Sigmoid colon (tissue), 7 donors: ENCODE results near the gene LCOR. TPM values are rescaled to one million over a fixed set of nuclear protein-coding genes. Genes with fewer than 3 reads are reported as not detected.

Experiments used
- DNase-seq: peaks from one replicate; pipeline ENCODE4 v3.0.0-alpha.2; 2019
- H3K27ac ChIP-seq, 4 donors: fragments of 200-600 bp; sonication (generic); one replicate each; pipeline ENCODE4 v1.5.1; 2016 to 2019; ENCODE audit warnings: mild to moderate bottlenecking in 1 of 4
- H3K27me3 ChIP-seq, 3 donors: fragments of 200-600 bp; sonication (generic); one replicate each; pipeline ENCODE4 v1.5.1; 2019; ENCODE audit warnings: mild to moderate bottlenecking in 1 of 3
- H3K36me3 ChIP-seq, 4 donors: fragments of 200-600 bp; sonication (generic); one replicate each; pipeline ENCODE4 v1.5.1; 2016 to 2019
- H3K4me1 ChIP-seq, 4 donors: fragments of 200-600 bp; sonication (generic); one replicate each; pipeline ENCODE4 v1.5.1; 2017 to 2019
- H3K4me3 ChIP-seq, 4 donors: fragments of 200-600 bp; sonication (generic); one replicate each; pipeline ENCODE4 v1.5.1; 2017 to 2019; ENCODE audit warnings: mild to moderate bottlenecking in 2 of 4, moderate library complexity in 1 of 4
- H3K9me3 ChIP-seq, 4 donors: fragments of 200-600 bp in 3 of 4; sonication (generic) in 3 of 4; one replicate each; pipeline versions ENCODE4 v1.5.1 to v1.6.1; 2013 to 2019
- CTCF ChIP-seq, 4 experiments: fragments of 450-650 bp in 3 of 4; fragments of 200-600 bp in 1 of 4; IDR thresholded peaks; one replicate each; pipeline ENCODE4 v1.5.1; 2016 to 2019; ENCODE audit warnings: antibody characterized with exemption in 4 of 4, mild to moderate bottlenecking in 3 of 4, moderate library complexity in 2 of 4
- EP300 ChIP-seq, 4 donors: sonication (generic); formaldehyde crosslinking; IDR thresholded peaks; one replicate each; pipeline ENCODE4 v1.6.1; 2017; ENCODE audit warnings: antibody characterized with exemption in 4 of 4
- POLR2A ChIP-seq, 2 donors: fragments of 450-650 bp; IDR thresholded peaks; one replicate each; pipeline ENCODE4 v1.6.1; 2016; ENCODE audit warnings: antibody characterized with exemption in 2 of 2, mild to moderate bottlenecking in 2 of 2, moderate library complexity in 2 of 2
- POLR2AphosphoS5 ChIP-seq, 4 donors: sonication (generic); formaldehyde crosslinking; IDR thresholded peaks; one replicate each; pipeline ENCODE4 v1.6.1; 2017; ENCODE audit warnings: antibody characterized with exemption in 4 of 4
- WGBS, 2 donors: extraction: QIAGEN DNeasy Blood & Tissue Kit; methylation state at CpG; one replicate each; pipeline ENCODE4 v1.1.7; 2013; 5-methylcytosine and 5-hydroxymethylcytosine counted together
- intact Hi-C: fragments of 100-400 bp; cut with DNase I; formaldehyde crosslinking; loops from one replicate; pipeline ENCODE4 v1.15.1; 2023
- polyA plus RNA-seq, 3 donors: library from polyadenylated mRNA; stranded (reverse); fragments of 200-250 nt; gene quantifications; one replicate each; pipeline ENCODE4 v1.2.3, GENCODE V29; 2013
- total RNA-seq, 4 donors: library from RNA; depleted of rRNA; stranded (reverse); fragments of >200 nt; gene quantifications; one replicate each; pipeline ENCODE4 v1.1.0, GENCODE V29; 2016
- donor health status: healthy with polysubstance abuse.
- donor health status: Bipolar disorder and iron deficiency.
- donor health status: healthy.

Gene LCOR
- total and polyA plus RNA-seq, 7 donors: 8.4 to 270 (median 19.6) TPM

- Histone ChIP-seq H3K27ac (peak overlapping the region; percentile 96 to 98 (median 96)), H3K4me3 (peak overlapping the region in 3 of 4 donors; percentile 68 to 100 (median 97)), H3K27me3 (no peaks in the 10 kb centered on the region), H3K36me3 (no peaks in the 10 kb centered on the region), H3K9me3 (no peaks in the 10 kb centered on the region), H3K4me1 (peaks cover 0 to 58% (median 44%) of the 10 kb centered on the region in 4 donors)
- intact Hi-C loops: loop anchor here (5.0 kb wide), 2 partner anchors 322 to 437 kb away; partner anchors contain the start of gene TLL2
- TF ChIP-seq POLR2AphosphoS5 (IDR thresholded peaks at IDR 0.05): no peak
- no peak for TF ChIP-seq POLR2A (IDR thresholded peaks at IDR 0.05)
- no peak for DNase-seq
- WGBS, 2 donors: 15 to 54% methylated on average over 8 of the region's 8 CpGs
These were observed 2.0 kb downstream of the LCOR start for GRCh38 chr10:96834120-96834519.

GRCh38 chr10:96835899-96836298, 3.8 kb downstream of the LCOR start:
- H3K9me3 ChIP-seq: no peaks in the 10 kb centered on the region
- peak overlapping the region in 3 of 4 donors; percentile 15 to 49 (median 27) for H3K27ac ChIP-seq
- H3K36me3 ChIP-seq: no peaks in the 10 kb centered on the region
- TF ChIP-seq POLR2A (IDR thresholded peaks at IDR 0.05) (no peak), POLR2AphosphoS5 (IDR thresholded peaks at IDR 0.05) (peak in 1 of 4 donors; percentile 6)
- intact Hi-C loops: no loop called here
- H3K4me3 ChIP-seq: no peak overlapping the region
- no peak for DNase-seq
- H3K4me1 ChIP-seq: peaks cover 0 to 70% (median 52%) of the 10 kb centered on the region in 4 donors
- no peaks in the 10 kb centered on the region for H3K27me3 ChIP-seq
- 41 to 53% methylated on average over 1 of the region's 1 CpG for WGBS, 2 donors

GRCh38 chr10:96838529-96838928, 6.4 kb downstream of the LCOR start:
- Histone ChIP-seq H3K4me1 (peaks cover 0 to 87% (median 55%) of the 10 kb centered on the region in 4 donors), H3K4me3 (no peak overlapping the region), H3K9me3 (no peaks in the 10 kb centered on the region), H3K27ac (no peak overlapping the region), H3K27me3 (no peaks in the 10 kb centered on the region), H3K36me3 (no peaks in the 10 kb centered on the region)
- 84 to 85% methylated on average over 4 of the region's 4 CpGs for WGBS, 2 donors
- TF ChIP-seq POLR2AphosphoS5 (IDR thresholded peaks at IDR 0.05) (no peak), CTCF (IDR thresholded peaks at IDR 0.05) (no peak), EP300 (IDR thresholded peaks at IDR 0.05) (no peak), POLR2A (IDR thresholded peaks at IDR 0.05) (no peak)
- intact Hi-C loops: no loop called here
- DNase-seq: no peak

- Histone ChIP-seq H3K36me3 (no peaks in the 10 kb centered on the region), H3K27ac (no peak overlapping the region), H3K9me3 (no peaks in the 10 kb centered on the region), H3K4me3 (no peak overlapping the region), H3K4me1 (peaks cover 0 to 74% (median 31%) of the 10 kb centered on the region in 4 donors), H3K27me3 (no peaks in the 10 kb centered on the region)
- intact Hi-C loops: no loop called here
- WGBS, 2 donors: 72 to 77% methylated on average over 7 of the region's 7 CpGs
- DNase-seq: no peak
- TF ChIP-seq EP300 (IDR thresholded peaks at IDR 0.05) (no peak), POLR2AphosphoS5 (IDR thresholded peaks at IDR 0.05) (no peak), POLR2A (IDR thresholded peaks at IDR 0.05) (no peak), CTCF (IDR thresholded peaks at IDR 0.05) (no peak)
These were observed 8.9 kb downstream of the LCOR start for GRCh38 chr10:96840841-96841518.

- Histone ChIP-seq H3K27ac (no peak overlapping the region), H3K9me3 (no peaks in the 10 kb centered on the region), H3K4me1 (peaks cover 0 to 56% (median 25%) of the 10 kb centered on the region in 4 donors), H3K27me3 (no peaks in the 10 kb centered on the region), H3K4me3 (no peak overlapping the region), H3K36me3 (no peaks in the 10 kb centered on the region)
- TF ChIP-seq POLR2A (IDR thresholded peaks at IDR 0.05) (no peak), CTCF (IDR thresholded peaks at IDR 0.05) (no peak), POLR2AphosphoS5 (IDR thresholded peaks at IDR 0.05) (no peak), EP300 (IDR thresholded peaks at IDR 0.05) (no peak)
- 56 to 85% methylated on average over 8 of the region's 8 CpGs for WGBS, 2 donors
- intact Hi-C loops: no loop called here
- DNase-seq: no peak
These were observed 11.0 kb downstream of the LCOR start for GRCh38 chr10:96842896-96843723.
